GM12873 (cell line): ENCODE data around the gene IFT43.

Source experiments
- CTCF ChIP-seq: IDR thresholded peaks from 2 replicates; pipeline ENCODE4 v1.5.1; 2012; ENCODE audit warnings: low read depth, mild to moderate bottlenecking, moderate library complexity, low read length, control low read depth; ENCODE audit not compliant: insufficient read depth; ENCODE audit errors: missing control alignments

IFT43 gene

GRCh38 chr14:75972801-75973421 is 12.7 kb upstream of the IFT43 start:
- no peak for TF ChIP-seq CTCF

GRCh38 chr14:75976826-75977581 is 8.6 kb upstream of the IFT43 start:
- TF ChIP-seq CTCF, result no peak

GRCh38 chr14:75977582-75977943 is 8.0 kb upstream of the IFT43 start:
- no peak for TF ChIP-seq CTCF

- TF ChIP-seq CTCF, result no peak
These were observed 7.3 kb upstream of the IFT43 start for GRCh38 chr14:75978249-75978731.

GRCh38 chr14:75979071-75979571 is 6.4 kb upstream of the IFT43 start:
- peak; percentile 68 for TF ChIP-seq CTCF

DNA sequence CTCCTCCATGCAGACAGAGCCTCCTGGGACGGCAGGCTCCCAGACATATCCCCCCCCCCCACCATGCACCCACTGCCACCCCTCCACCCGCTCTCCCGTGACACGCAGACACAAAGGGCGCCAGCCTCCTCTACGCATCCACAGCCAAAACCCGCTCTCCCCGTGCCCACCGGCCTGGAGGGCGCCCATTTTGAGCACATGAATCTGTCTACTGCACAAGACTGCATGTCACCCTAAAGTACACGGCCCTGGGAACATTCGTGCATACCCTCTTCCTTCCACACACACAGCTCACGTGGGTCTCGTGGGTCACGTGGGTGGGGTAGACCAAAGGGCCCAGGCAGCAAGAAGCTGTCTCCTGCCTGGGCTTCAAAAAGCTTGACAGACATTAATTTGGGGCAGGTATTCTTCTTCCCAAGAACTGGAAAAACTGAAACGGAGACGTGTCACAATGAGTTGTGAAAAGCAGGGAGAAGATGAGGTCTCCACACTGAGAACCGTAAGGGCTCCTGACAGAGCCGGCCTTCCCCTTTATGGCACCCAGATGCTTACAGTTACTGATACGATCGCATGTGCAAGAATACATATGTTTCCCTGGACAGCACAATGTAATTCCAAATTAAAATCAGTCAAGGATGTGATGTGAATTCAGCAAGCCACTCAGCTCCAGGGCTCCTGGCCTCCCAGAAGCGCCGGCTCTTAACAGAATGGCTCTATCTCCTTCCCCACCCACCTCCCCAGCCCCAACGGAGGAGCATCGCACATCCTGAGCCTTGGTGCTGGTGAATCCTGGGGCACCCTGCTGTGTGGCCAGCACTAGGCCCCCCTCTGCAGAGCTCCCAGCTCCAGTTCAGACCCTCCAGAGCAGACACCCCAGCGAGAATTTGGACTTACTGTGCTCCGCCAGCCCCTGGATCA is 5.7 kb upstream of the IFT43 start:
- no peak for TF ChIP-seq CTCF
